K562 (cell line): ENCODE results near the gene GALNT7. TPM values are rescaled to one million over a fixed set of nuclear protein-coding genes. Genes with fewer than 3 reads are reported as not detected.
A peak's percentile ranks its signal among the peaks of the same experiment; 100 is the strongest.

Experiments
- TEAD2 ChIP-seq: fragments of 450-650 bp; IDR thresholded peaks from 2 replicates; pipeline ENCODE4 v1.6.1; 2016; ENCODE audit warnings: missing genetic modification characterization, control low read depth, missing compliant biosample characterization
- TRIM28 ChIP-seq: fragments of 450-650 bp; IDR thresholded peaks from 2 replicates; pipeline ENCODE4 v1.6.1; 2017
- polyA plus RNA-seq, 8 experiments: library from polyadenylated mRNA; depleted of rRNA in 4 of 8; stranded (reverse) in 5 of 8; unstranded in 3 of 8; fragments of >200 nt; fragmentation: Nextera tagmentation in 2 of 8; fragmentation: Illumina TruSeq in 1 of 8; extraction: Ambion mirVana in 2 of 8; extraction: Trizol in 1 of 8; gene quantifications; 2 replicates each; pipeline versions ENCODE4 v1.2.1 to v1.2.3, GENCODE V29; 2011 to 2014; ENCODE audit warnings: inconsistent platforms in 1 of 8, missing spikeins in 1 of 8
- total RNA-seq, 7 experiments: library from RNA; depleted of rRNA in 6 of 7; stranded (reverse); fragments of >200 nt in 6 of 7; fragmentation: Illumina TruSeq in 2 of 7; extraction: Trizol in 2 of 7; gene quantifications; 2 replicates each; pipeline versions ENCODE4 v1.2.1 to v1.2.3, GENCODE V29; 2011 to 2021; ENCODE audit warnings: low replicate concordance in 1 of 7
- TF ChIP-seq, protein P1 (sequence below), 2 experiments: fragments of 450-650 bp in 1 of 2; IDR thresholded peaks; 2 replicates each; pipeline ENCODE4 v1.6.1; 2011 to 2017; ENCODE audit warnings: low read depth in 2 of 2, antibody characterized with exemption in 1 of 2, borderline replicate concordance in 1 of 2, low read length in 1 of 2, mild to moderate bottlenecking in 1 of 2, mixed read lengths in 1 of 2; ENCODE audit not compliant: control insufficient read depth in 1 of 2
- TF ChIP-seq, protein P2 (sequence below): fragments of 200-800 bp; sonication (Bioruptor generic); IDR thresholded peaks from 2 replicates; pipeline ENCODE4 v1.6.1; 2017; ENCODE audit warnings: missing genetic modification characterization, missing compliant biosample characterization
- TF ChIP-seq, protein P3 (sequence below): fragments of 250-450 bp; sonication (Bioruptor Pico); IDR thresholded peaks from 2 replicates; pipeline ENCODE4 v1.8.0; 2021; ENCODE audit warnings: mild to moderate bottlenecking, moderate library complexity

Gene GALNT7
- total and polyA plus RNA-seq, 9 of the 15 experiments (the other 6 are each of a cell fraction or from before 2014, with no cell fraction given): 16.7 to 38.7 (median 31.1) TPM

DNA sequence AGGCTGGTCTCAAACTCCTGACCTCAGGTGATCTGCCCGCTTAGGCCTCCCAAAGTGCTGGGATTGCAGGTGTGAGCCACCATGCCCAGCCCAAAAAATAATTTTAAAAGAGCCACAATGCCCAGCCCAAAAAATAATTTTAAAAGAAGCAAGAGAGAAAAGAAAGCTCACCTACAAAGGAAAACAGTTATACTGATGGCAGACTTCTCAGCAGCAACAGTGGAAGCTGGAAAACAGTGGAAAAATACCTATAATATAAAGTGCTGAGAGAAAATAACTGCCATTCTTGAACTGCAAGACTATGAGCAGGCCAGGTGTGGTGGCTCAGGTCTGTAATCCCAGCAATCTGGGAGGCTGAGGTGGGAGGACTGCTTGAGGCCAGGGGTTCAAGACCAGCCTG, 178.9 kb downstream of the GALNT7 start (continued):
- no peak for TF ChIP-seq TEAD2
- TF ChIP-seq TRIM28: 0 out of 2 replicates have a peak, but pooled peaks have one; percentile 50
- TF ChIP-seq, protein P1, sequence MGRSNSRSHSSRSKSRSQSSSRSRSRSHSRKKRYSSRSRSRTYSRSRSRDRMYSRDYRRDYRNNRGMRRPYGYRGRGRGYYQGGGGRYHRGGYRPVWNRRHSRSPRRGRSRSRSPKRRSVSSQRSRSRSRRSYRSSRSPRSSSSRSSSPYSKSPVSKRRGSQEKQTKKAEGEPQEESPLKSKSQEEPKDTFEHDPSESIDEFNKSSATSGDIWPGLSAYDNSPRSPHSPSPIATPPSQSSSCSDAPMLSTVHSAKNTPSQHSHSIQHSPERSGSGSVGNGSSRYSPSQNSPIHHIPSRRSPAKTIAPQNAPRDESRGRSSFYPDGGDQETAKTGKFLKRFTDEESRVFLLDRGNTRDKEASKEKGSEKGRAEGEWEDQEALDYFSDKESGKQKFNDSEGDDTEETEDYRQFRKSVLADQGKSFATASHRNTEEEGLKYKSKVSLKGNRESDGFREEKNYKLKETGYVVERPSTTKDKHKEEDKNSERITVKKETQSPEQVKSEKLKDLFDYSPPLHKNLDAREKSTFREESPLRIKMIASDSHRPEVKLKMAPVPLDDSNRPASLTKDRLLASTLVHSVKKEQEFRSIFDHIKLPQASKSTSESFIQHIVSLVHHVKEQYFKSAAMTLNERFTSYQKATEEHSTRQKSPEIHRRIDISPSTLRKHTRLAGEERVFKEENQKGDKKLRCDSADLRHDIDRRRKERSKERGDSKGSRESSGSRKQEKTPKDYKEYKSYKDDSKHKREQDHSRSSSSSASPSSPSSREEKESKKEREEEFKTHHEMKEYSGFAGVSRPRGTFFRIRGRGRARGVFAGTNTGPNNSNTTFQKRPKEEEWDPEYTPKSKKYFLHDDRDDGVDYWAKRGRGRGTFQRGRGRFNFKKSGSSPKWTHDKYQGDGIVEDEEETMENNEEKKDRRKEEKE (IDR thresholded peaks at IDR 0.05; ENCODE audit: borderline replicate concordance in 1 of 2, control insufficient read depth in 1 of 2, low read depth in 2 of 2, low read length in 1 of 2): no peak
- TF ChIP-seq, protein P2, sequence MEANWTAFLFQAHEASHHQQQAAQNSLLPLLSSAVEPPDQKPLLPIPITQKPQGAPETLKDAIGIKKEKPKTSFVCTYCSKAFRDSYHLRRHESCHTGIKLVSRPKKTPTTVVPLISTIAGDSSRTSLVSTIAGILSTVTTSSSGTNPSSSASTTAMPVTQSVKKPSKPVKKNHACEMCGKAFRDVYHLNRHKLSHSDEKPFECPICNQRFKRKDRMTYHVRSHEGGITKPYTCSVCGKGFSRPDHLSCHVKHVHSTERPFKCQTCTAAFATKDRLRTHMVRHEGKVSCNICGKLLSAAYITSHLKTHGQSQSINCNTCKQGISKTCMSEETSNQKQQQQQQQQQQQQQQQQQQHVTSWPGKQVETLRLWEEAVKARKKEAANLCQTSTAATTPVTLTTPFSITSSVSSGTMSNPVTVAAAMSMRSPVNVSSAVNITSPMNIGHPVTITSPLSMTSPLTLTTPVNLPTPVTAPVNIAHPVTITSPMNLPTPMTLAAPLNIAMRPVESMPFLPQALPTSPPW: no peak
- TF ChIP-seq, protein P3, sequence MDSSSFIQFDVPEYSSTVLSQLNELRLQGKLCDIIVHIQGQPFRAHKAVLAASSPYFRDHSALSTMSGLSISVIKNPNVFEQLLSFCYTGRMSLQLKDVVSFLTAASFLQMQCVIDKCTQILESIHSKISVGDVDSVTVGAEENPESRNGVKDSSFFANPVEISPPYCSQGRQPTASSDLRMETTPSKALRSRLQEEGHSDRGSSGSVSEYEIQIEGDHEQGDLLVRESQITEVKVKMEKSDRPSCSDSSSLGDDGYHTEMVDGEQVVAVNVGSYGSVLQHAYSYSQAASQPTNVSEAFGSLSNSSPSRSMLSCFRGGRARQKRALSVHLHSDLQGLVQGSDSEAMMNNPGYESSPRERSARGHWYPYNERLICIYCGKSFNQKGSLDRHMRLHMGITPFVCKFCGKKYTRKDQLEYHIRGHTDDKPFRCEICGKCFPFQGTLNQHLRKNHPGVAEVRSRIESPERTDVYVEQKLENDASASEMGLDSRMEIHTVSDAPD (CRISPR knock-in tag): no peak
- TF ChIP-seq, all 486 proteins: peak for 3
